ENCODE data around the gene OSBPL7. TPM values are rescaled to one million over a fixed set of nuclear protein-coding genes. Genes with fewer than 3 reads are reported as not detected.

OSBPL7 gene
- polyA plus RNA-seq, 1 donor (not counting 4 experiments of a cell fraction or from before 2014, with no cell fraction given): 1.9 TPM

GRCh38 chr17:47757386-47757785, 64.2 kb downstream of the OSBPL7 start:
- peaks cover 2% of the 10 kb centered on the region for H3K9me3 ChIP-seq (ENCODE audit: control insufficient read depth, low read depth, low read length)
- H3K27ac ChIP-seq (ENCODE audit: control insufficient read depth, insufficient read depth, low read length): no peak overlapping the region
- H3K4me3 ChIP-seq (ENCODE audit: control insufficient read depth in 2 of 3, extremely low read depth in 1 of 3, insufficient read depth in 2 of 3, low read depth in 1 of 3, low read length in 3 of 3): no peak overlapping the region
- peaks cover 13% of the 10 kb centered on the region for H3K27me3 ChIP-seq (ENCODE audit: control insufficient read depth, extremely low read depth, insufficient read depth, low read length)
- H3K36me3 ChIP-seq (ENCODE audit: control insufficient read depth in 2 of 2, extremely low read depth in 1 of 2, insufficient read depth in 2 of 2, low read length in 2 of 2): no peaks in the 10 kb centered on the region
- dilution Hi-C loops (cut with MboI; ENCODE audit: extremely low pct_ligation_motif_present, low sequenced_read_pairs): no loop called here
- no peaks in the 10 kb centered on the region for H3K79me2 ChIP-seq (ENCODE audit: control insufficient read depth, insufficient read depth, low read length)
- FAIRE-seq (no peak), DNase-seq (ENCODE audit: low read depth, low spot score) (no peak)
- no peak overlapping the region for H3K9ac ChIP-seq (ENCODE audit: control insufficient read depth, extremely low read depth, insufficient read depth, low read length)
- TF ChIP-seq EZH2 (IDR thresholded peaks at IDR 0.05; ENCODE audit: low read length): no peak
- TF ChIP-seq CTCF (optimal IDR thresholded peaks at IDR 0.05 in 1 of 3, IDR thresholded peaks at IDR 0.05 in 1 of 3, conservative IDR thresholded peaks at IDR 0.05 in 1 of 3; ENCODE audit: extremely low read depth in 1 of 3, insufficient read depth in 2 of 3, low read length in 3 of 3): no peak
- no peaks in the 10 kb centered on the region for H3K4me1 ChIP-seq (ENCODE audit: control insufficient read depth, extremely low read depth, insufficient read depth, low read length)
- no peak overlapping the region for H2AFZ ChIP-seq (ENCODE audit: control insufficient read depth, low read length)
- H4K20me1 ChIP-seq (ENCODE audit: control insufficient read depth, extremely low read depth, insufficient read depth, low read length): no peaks in the 10 kb centered on the region
- no peaks in the 10 kb centered on the region for H3K9me1 ChIP-seq (ENCODE audit: control insufficient read depth, extremely low read depth, insufficient read depth, low read length)
- H3K4me2 ChIP-seq (ENCODE audit: control insufficient read depth, extremely low read depth, insufficient read depth, low read depth, low read length): no peak overlapping the region

Other genes starting within 250 kb of the OSBPL7 start
- gene KPNB1, start 171.9 kb downstream of the OSBPL7 start, polyA plus RNA-seq: 167 to 220 TPM (median 219 TPM) in 3 replicates
- 4.3 to 6.0 TPM (median 5.6 TPM) in 3 replicates for gene TBKBP1, start 127.6 kb downstream of the OSBPL7 start, polyA plus RNA-seq
- gene TBX21, start 88.6 kb downstream of the OSBPL7 start, polyA plus RNA-seq: not detected in 3 replicates
- 42.4 to 52.5 TPM (median 43.1 TPM) in 3 replicates for gene MRPL10, start 9.7 kb upstream of the OSBPL7 start, polyA plus RNA-seq
- gene LRRC46, start 9.9 kb upstream of the OSBPL7 start, polyA plus RNA-seq: 0.13 to 0.43 TPM (median 0.34 TPM) in 3 replicates
- gene SCRN2, start 19.5 kb upstream of the OSBPL7 start, polyA plus RNA-seq: 17.1 to 26.4 TPM (median 24.8 TPM) in 3 replicates
- gene SP6, start 29.4 kb upstream of the OSBPL7 start, polyA plus RNA-seq: 2.0 to 3.0 TPM (median 2.0 TPM) in 3 replicates
- 1.4 to 3.9 TPM (median 2.1 TPM) in 3 replicates for gene SP2, start 74.4 kb upstream of the OSBPL7 start, polyA plus RNA-seq
- 35.5 to 71.9 TPM (median 41.1 TPM) in 3 replicates for gene PNPO, start 119.8 kb upstream of the OSBPL7 start, polyA plus RNA-seq
- gene PRR15L, start 136.1 kb upstream of the OSBPL7 start, polyA plus RNA-seq: 0.06 to 0.24 TPM (median 0.16 TPM) in 3 replicates
- 62.7 to 79.4 TPM (median 63.9 TPM) in 3 replicates for gene CDK5RAP3, start 149.3 kb upstream of the OSBPL7 start, polyA plus RNA-seq
- gene COPZ2, start 216.0 kb upstream of the OSBPL7 start, polyA plus RNA-seq: 11.1 to 18.0 TPM (median 12.5 TPM) in 3 replicates
- 169 to 284 TPM (median 208 TPM) in 3 replicates for gene NFE2L1, start 226.6 kb upstream of the OSBPL7 start, polyA plus RNA-seq

Measured in keratinocyte (primary cell).